GM18951 (cell line): ENCODE measurements around the gene HIGD1A.

Experiments used
- POLR2A ChIP-seq: IDR thresholded peaks from 4 replicates; pipeline ENCODE4 v1.6.1; 2011; ENCODE audit warnings: mild to moderate bottlenecking; ENCODE audit not compliant: insufficient read length, insufficient read depth; ENCODE audit errors: extremely low read depth
- in situ Hi-C: fragments of 300-500 bp; cut with MboI; formaldehyde crosslinking; loops from one replicate; pipeline ENCODE4 v1.12.0; 2022; ENCODE audit warnings: low sequenced_read_pairs, mixed read lengths, inconsistent platforms; ENCODE audit not compliant: unreplicated experiment

HIGD1A gene

GRCh38 chr3:42772670-42773408 is 31.5 kb downstream of the HIGD1A start, which contains the start of gene CCDC13:
TSS of gene CCDC13 (minus strand) at chr3:42773253. CDS start at chr3:42758345, 14,908 bp downstream.
- in situ Hi-C loops: no loop called here
- peak; percentile 67 for TF ChIP-seq POLR2A

- in situ Hi-C loops: no loop called here
- TF ChIP-seq POLR2A: no peak
Observed at GRCh38 chr3:42771271-42771670, 33.0 kb downstream of the HIGD1A start.

GRCh38 chr3:42769477-42770131 is 34.7 kb downstream of the HIGD1A start:
- no peak for TF ChIP-seq POLR2A
- in situ Hi-C loops: no loop called here

DNA sequence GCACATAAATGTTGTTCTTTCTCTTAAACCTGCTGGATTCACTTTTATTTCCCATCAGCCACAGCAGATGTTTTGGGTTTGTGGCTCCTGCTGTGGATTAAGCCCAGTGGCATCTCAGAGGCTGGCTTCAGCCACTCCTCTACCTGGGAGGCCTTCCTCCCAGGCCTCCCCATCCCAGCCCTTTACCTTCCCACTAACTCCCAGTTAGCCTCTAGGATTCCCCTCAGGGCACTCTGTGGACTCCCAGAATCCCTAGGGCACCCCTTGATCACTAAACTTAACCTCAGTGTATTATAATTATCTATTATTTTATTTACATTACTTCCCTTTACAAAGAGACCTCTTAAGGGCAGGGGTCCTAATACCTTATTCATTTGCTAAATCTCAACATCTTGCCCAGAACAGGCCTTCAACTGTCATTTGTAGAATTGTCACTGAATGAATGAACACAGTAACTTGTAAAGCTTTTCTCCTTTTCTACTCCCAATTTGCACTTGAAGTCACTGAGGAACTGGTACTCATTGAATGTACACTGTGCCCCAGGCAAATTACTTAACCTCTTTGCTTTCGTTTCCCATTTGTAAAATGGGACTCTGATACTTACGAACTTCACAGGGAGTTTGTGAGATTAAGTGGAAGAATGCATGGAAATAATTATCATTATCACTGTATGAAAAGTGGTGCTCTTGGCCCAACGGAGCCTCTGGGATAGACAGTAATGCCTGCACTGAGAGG is 39.6 kb downstream of the HIGD1A start:
- in situ Hi-C loops: no loop called here
- TF ChIP-seq POLR2A: no peak

DNA sequence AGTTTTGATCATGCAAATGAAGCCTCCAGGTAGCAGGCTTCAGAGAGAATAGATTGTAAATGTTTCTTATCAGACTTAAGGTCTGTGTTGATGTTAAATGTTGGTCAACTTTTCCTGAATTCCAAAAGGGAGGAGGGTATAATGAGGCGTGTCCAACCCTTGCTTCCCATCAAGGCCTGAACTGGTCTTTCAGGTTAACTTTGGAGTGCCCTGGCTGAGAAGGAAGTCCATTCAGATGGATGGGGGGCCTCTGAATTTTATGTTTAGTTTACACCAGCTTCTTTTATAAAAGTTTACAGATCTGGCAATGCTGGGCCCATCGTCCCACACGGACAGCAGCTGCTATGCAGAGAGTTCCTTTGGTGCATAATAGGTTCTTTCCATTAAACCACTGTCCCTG is 40.2 kb downstream of the HIGD1A start:
- TF ChIP-seq POLR2A: no peak
- in situ Hi-C loops: no loop called here

- in situ Hi-C loops: no loop called here
- no peak for TF ChIP-seq POLR2A
Observed at GRCh38 chr3:42763021-42763420, 41.3 kb downstream of the HIGD1A start.

DNA sequence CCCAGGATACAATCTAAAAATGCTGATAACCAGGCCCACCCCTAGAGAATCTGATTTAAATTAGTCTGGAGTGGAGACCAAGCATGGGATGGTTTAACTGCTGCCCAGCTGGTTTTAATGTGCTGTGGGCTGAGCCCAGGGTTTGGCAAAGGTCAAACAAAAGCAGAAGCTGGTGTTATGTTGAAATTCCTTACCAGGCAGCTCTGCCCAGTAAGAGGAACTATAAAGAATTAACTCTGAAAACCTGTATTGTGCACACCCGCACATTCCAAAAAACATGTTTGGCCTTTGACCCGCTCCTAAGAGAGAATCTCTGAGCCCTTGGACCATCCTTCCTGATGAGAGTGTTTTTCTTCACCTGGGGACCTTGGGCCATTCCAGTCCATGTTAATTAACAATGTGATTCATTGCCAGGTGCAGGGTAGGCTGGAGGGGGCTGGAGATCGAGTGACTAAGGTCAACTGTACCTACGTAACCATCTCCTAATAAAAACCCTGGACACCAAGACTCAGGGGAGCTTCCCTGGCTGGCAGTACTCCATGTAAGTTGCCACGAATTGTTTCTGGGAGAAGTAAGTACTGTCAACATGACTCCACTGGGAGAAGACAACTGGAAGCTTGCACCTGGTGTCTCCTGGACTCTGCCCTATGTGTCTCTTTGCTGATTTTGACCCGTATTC is 42.1 kb downstream of the HIGD1A start:
- no peak for TF ChIP-seq POLR2A
- in situ Hi-C loops: no loop called here

DNA sequence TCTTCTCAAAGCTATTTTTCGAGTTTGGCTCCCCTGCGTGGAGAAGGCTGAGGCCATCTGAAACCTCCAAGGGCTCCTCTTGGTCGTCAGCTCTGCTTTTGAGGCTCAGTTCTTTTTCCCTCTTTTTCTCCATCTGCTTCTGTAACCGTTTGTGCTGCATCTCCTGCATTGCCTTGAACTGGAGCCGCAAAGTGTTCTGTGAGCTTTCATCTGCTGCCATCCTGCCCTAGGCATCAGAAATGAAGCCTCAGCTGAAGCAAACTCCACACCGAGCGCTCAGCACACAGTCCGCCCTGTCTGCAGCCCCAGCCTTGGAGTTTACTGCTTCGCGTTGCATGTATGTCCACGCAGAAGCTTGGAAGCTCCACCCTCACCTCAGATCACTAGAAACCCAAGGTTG is 46.2 kb downstream of the HIGD1A start:
- in situ Hi-C loops: no loop called here
- TF ChIP-seq POLR2A: no peak

- in situ Hi-C loops: no loop called here
- no peak for TF ChIP-seq POLR2A
Observed at GRCh38 chr3:42756681-42757213, 47.5 kb downstream of the HIGD1A start.

GRCh38 chr3:42755681-42756578 is 48.4 kb downstream of the HIGD1A start:
- in situ Hi-C loops: no loop called here
- TF ChIP-seq POLR2A: no peak

GRCh38 chr3:42753757-42754156 is 50.5 kb downstream of the HIGD1A start:
- no peak for TF ChIP-seq POLR2A
- in situ Hi-C loops: no loop called here

GRCh38 chr3:42752961-42753360 is 51.3 kb downstream of the HIGD1A start:
- no peak for TF ChIP-seq POLR2A
- in situ Hi-C loops: no loop called here
